Thyroid gland (tissue), 4 donors: ENCODE data around the gene TGFA.

Experiments
- POLR2A ChIP-seq, 2 donors: fragments of 450-650 bp; IDR thresholded peaks; one replicate each; pipeline ENCODE4 v1.6.1; 2017; ENCODE audit warnings: antibody characterized with exemption in 2 of 2, mild to moderate bottlenecking in 2 of 2, moderate library complexity in 1 of 2
- TF ChIP-seq, protein P1 (sequence below), 6 experiments: fragments of 200-600 bp in 3 of 6; fragments of 450-650 bp in 3 of 6; sonication (generic) in 3 of 6; IDR thresholded peaks; one replicate each; pipeline ENCODE4 v1.5.1; 2016 to 2019; ENCODE audit warnings: antibody characterized with exemption in 6 of 6, mild to moderate bottlenecking in 2 of 6, inconsistent platforms in 1 of 6, moderate library complexity in 1 of 6

- no peak for TF ChIP-seq POLR2A (IDR thresholded peaks at IDR 0.05)
- TF ChIP-seq, protein P1, sequence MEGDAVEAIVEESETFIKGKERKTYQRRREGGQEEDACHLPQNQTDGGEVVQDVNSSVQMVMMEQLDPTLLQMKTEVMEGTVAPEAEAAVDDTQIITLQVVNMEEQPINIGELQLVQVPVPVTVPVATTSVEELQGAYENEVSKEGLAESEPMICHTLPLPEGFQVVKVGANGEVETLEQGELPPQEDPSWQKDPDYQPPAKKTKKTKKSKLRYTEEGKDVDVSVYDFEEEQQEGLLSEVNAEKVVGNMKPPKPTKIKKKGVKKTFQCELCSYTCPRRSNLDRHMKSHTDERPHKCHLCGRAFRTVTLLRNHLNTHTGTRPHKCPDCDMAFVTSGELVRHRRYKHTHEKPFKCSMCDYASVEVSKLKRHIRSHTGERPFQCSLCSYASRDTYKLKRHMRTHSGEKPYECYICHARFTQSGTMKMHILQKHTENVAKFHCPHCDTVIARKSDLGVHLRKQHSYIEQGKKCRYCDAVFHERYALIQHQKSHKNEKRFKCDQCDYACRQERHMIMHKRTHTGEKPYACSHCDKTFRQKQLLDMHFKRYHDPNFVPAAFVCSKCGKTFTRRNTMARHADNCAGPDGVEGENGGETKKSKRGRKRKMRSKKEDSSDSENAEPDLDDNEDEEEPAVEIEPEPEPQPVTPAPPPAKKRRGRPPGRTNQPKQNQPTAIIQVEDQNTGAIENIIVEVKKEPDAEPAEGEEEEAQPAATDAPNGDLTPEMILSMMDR (IDR thresholded peaks at IDR 0.05), result no peak
These were observed 15.8 kb downstream of the TGFA start for GRCh38 chr2:70537840-70538239.
